Kidney glomerular epithelial cell (primary cell): ENCODE data around the gene ALK.

Source experiments
- DNase-seq: peaks from one replicate; lab custom pipeline; 2025; lab: John Stamatoyannopoulos, UW

ALK gene

GRCh38 chr2:29610569-29610968 is 310.8 kb downstream of the ALK start:
- no peak for DNase-seq

DNA sequence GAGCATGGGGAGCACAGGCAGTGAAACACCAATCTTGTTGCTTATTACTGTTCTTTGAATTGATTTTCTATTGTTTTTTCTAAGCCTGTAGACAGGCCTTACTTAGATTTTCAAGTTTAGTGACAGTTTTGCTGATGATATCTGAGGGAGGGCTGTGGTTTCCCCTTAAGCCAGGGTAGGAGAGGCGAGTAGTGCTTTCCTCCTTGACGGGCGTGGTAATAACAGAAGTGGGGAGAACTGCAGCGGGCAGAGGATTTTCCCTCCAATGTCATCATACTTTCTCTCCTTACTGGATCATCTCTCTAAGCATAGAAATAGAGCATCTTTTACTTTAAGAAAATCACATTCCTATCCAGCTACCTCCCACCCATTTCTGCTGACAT is 314.4 kb downstream of the ALK start:
- DNase-seq = no peak

DNA sequence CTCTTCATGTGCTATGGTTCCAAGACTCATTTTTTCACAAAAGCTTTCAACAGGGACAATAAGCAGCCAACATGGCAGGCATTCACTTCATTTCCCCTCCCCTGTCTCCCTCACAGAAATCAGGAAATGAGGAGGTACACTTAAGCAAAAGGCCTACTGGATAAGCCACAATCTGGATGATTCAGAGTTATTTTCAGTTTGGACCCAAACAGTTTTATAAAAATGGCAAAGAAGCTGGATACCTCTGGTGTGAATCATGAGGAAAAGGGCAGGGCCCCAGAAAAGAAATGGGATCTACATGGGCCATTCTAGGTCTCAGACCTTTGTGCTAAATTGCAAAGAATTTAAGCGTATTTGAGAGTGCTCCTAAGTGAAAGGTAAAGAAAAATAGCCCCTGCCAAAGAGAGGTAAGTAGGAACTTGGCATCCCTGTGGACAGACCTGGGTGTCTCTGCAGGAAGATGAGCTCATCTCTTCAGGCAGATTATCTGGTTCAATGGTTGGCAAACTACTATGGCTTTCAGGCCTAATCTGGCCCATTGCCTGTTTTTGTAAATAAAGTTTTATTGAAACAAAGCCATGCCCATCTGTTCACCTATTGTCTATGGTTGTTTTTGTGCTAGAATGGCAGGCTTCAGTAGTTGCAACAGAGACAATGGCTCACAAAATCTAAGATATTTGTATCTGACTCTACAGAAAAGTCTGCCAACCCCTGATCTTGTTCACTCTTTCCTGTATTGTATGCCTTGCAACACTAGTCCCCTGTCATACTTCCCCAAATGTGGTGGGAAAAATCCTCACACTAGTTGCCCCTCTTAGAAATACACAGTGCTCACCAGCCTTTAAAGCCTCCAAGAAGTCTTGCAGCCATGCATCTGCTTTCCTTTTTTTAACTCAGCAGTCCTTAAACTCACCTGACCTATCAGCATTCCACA is 315.0 kb downstream of the ALK start:
- peak; percentile 91 for DNase-seq

GRCh38 chr2:29603341-29603740 is 318.0 kb downstream of the ALK start:
- DNase-seq = no peak

GRCh38 chr2:29601872-29602271 is 319.5 kb downstream of the ALK start:
- DNase-seq = no peak

DNA sequence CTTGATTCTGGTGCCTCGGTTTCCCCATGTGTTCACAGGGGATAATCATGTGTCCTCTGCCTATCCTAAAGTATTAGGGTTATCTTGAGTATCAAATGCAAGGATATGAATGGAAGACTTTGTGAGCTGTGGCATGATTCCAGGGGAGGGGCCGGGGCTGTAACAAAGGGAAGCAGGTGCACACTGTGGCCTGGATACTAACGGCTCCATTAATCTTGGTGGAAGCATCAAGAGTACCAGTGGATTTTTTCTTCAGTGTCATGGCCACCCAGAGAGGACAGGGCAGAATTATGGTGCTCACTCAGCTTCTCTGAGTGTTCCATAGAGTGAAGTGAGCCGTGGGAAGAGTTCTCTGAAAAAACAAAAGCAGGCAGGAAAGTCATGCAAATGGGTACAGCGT is 320.1 kb downstream of the ALK start:
- no peak for DNase-seq

DNA sequence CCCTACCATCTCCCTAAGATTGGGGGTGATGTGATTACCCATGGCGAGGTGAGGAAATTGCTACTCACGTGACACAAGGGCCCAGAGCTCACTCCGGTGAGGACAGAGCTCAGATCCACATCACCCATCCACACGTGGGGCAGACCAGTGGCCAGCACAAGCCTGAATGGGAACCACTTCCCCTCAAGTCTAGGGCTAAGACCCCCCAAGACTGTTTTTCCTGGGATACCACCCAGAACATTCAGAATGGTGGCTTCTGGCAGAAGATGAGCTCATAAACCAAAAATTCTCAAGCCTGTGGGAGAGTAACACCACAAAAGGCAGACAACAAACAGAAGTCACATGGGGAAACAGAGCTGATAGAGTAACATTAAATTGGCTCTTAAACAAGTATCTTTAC is 321.4 kb downstream of the ALK start:
- DNase-seq = no peak

DNA sequence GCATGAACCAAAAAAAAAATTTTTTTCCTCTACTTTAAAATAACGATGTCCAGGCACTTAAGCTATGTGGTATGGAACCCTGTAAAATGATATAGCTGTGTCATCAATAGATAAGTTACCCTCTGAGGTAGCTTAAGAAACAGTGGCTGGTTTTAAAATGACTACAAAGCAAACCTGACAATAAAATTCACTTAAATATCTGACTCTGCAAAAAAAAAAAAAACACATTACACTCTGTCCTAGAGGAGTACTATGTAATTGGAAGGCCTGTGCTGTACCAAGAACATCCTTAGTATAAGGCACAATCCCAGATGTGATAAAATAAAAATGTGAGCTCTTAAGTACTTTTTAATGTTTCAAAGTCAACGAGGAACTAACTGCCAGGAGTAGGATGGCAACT is 322.4 kb downstream of the ALK start:
- no peak for DNase-seq

DNA sequence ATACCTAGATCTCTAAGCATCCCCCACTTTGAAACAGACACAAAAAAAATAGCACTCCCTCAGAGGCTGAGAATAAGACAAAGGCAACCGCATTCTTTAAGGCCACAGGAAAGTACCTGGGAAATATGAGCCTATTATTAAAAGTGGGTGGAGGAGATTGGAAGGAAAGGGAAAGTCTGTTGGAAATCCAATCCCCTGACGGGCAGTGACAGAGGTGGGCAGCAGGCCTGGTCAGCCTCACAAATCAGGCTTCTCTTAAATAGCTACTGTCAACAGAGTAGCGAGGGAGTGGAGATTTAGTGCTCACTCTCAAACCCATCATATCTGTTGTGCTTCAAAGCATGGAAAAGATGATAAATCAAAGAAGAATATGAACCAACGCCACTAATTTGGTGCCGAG is 324.4 kb downstream of the ALK start:
- DNase-seq = no peak

- DNase-seq = no peak
Observed at GRCh38 chr2:29596584-29596983, 324.8 kb downstream of the ALK start.

DNA sequence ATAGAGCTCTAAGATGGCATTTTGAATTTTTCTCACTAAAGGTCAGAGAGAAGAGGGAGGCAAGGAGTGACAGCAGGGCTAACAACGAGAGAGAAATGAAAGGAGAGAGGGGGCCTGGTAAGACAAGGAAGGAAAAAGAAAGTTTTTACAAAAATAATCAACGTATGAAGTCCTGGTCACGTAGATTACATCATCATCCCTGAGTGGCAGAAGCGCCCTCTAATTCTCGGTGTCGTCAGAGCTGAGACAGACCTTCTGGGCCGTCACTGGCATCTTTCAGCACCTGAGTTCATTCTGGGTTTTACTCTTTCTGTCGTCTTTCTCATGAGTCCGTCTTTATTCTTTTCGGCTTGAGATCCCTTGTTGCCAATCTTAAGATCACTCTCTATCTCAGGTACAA is 329.8 kb downstream of the ALK start:
- DNase-seq = no peak

DNA sequence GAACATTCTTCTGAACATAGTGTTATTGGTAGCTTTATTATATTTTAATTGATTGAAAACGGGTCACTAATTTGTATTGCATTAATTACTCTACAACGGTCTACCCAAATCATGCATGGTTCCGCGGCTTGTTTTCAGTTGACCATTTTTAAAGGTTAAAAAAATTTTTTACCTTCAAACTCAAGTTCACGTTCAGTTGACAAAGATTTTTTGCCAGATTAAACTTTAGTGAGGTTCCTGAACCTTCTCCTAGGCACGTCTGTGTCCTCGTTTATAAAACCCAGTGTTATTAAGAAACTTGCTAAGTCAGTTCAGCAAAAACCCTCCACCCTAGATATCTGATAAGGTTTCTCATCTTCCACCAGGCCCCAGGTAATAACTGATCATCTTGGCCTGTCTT is 331.2 kb downstream of the ALK start:
- no peak for DNase-seq

DNA sequence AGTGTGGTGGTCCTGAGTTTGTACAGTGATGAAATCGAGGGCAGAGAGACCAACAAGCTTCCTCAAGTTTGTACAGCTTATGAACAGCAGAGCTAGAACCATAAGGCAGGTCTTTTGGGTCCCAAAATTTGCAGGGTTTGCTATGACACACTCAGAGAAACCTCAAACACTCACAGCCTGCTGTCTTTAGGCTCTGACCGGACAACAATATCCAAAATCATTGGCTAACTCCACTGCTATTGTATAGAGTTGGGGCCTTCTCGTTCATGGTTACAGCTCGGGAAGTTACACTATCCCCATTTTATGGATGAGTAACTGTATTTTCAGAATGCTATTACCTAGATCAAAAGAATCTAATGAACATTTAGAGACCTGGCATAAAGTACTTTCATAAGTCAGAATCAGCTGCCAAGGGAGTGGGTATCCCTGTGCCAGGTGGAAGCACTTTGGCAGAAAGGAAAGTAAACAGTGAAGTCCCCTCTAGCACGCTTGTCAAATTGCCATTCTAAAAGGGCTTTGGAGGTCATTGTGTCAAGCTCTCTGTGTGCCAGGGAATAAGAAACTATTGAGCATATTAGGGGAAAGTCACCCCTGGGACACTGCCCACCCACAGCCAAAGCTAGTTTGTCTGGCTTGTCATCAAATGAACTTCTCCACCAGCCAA is 331.8 kb downstream of the ALK start:
- no peak for DNase-seq

DNA sequence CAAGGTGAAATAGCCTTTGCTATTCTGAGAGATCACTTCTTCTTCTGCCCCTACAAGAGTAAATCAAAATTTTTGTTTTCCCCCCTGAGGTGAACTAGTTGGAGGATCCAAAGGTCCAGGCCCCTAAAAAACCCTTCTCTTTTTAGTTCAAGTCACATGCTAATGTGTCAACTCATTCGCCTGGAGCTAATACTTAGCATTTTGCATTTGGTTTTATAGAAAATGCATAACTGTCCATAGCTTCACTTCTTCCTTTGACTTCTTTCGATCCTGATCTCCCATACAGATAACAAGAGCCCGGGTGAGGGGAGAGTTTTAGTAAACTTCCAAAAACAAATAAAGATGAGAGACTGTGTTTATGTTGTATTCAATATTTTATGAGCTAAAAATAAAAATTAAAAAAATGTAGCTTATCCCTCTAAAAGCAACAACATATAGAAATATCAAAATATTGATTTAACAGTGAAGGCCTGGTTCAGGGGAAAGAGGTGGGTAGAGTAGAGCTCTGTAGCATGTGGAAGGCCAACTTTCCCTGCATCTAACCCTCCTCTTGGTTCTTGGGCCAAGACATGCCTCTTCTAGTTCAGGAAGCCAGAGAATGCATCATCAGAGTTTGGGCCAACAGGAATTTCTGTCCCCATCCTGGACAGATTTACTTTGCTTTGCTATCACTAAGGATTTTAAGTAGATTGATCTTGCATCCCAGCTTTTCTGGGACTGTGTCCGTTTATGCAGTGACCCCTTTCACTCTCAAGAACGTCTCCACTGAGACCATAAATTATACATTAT is 333.8 kb downstream of the ALK start:
- DNase-seq = no peak

- DNase-seq = no peak
Observed at GRCh38 chr2:29586919-29587318, 334.5 kb downstream of the ALK start.

DNA sequence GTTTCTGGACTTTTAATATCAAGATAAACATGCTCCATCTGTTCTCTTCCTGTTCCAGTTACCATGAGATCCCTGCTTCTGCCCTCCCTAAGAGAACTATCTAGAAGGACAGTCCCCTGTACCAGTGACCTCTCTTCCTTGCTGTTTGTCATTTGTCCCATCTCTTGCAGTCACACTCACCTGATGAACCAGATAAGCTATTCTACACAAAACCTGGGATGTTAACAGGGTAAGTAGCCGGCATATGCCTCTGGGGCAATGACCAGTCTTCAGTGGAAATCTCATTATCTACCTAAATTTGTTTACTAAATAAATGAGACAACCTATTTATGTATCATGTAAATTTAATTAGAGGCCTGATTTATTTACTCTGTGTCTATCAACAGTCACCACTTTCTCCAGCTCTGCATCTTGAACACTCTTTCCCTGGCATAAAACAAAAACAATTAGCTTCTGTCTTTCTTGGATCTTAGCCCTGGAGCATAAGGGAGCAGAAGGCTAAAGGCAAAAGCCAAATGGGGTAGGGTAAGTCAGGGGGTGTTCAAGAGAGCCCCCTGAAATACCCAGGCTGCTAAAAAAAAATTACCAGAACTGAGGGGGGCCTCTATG is 337.7 kb downstream of the ALK start:
- DNase-seq = no peak

- DNase-seq = no peak
Observed at GRCh38 chr2:29583104-29583503, 338.3 kb downstream of the ALK start.

- no peak for DNase-seq
Observed at GRCh38 chr2:29582062-29582461, 339.3 kb downstream of the ALK start.

DNA sequence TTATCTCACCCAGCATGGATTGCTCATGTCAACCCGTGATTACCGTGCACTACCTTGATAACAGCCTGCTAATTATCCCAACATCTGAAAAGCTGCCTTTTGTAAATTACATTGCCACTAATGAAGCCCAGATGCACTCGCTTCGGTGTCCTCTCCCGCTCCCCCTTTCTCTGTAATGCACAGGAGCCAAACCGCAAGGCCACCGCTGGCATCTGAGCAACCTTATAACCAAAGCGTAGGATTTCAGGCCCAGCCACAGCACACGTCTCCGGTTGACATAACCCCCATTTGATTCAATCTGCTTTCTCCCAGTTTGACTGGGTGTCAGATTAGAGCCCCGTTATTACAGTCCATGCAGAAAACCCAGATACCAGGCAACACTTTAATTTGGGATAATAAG is 341.2 kb downstream of the ALK start:
- DNase-seq = no peak

DNA sequence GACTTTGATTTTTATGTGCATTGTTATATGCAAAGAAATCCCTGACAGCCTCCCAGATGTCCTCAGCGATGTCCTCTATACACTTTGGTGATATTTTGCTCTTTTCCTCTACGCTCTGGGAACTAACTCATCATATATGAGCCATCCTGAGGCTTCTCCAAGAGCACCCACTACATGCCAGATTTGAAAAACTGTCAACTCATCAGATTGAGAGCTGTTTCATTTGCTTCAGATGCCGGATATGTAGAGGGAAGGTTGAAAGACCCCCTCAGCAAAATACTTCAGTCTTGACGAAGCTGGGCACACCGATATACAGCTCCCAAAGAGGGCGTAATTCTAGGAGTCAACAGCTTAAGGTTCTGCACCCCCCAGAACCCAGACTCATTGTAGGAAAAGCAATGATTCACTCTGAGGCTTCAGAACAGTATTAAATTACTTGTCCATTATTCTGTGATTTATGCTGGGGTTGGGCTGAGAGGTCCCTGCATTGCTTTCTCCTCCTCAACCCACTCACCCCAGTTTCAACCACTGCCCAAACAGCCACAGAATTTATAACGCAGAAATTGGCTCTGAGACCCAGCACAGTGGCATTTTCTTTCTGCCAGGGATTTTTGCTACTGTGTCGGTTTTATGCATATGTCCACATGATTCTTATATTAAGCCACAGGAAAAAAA is 341.8 kb downstream of the ALK start:
- DNase-seq = no peak

DNA sequence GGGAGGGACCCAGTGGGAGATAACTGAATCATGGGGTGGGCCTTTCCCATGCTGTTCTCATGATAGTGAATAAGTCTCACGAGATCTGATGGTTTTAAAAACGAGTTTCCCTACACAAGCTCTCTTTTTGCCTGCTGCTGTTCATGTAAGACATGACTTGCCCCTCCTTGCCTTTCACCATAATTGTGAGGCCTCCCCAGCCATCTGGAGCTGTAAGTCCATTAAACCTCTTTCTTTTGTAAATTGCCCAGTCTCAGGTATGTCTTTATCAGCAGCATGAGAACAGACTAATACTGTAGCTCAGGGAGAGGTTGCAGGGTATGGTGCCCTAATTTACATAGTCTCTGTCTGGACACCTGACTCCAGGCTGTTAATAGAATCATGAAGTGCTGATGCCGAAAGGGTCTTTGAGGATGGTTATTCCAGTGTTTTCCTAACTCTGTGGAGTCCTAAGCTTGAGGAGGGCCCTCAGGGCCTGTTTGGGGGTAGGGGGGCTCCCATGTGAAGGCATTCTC is 343.2 kb downstream of the ALK start:
- no peak for DNase-seq

GRCh38 chr2:29576231-29576630 is 345.2 kb downstream of the ALK start:
- DNase-seq = no peak
